Measurements from ENCODE around the gene KLF11.
"Not testable (repeated sequence)": the region's sequence is repeated elsewhere in the genome, so short reads cannot be mapped to it uniquely, and the experiment has no call there.

KLF11 gene

DNA sequence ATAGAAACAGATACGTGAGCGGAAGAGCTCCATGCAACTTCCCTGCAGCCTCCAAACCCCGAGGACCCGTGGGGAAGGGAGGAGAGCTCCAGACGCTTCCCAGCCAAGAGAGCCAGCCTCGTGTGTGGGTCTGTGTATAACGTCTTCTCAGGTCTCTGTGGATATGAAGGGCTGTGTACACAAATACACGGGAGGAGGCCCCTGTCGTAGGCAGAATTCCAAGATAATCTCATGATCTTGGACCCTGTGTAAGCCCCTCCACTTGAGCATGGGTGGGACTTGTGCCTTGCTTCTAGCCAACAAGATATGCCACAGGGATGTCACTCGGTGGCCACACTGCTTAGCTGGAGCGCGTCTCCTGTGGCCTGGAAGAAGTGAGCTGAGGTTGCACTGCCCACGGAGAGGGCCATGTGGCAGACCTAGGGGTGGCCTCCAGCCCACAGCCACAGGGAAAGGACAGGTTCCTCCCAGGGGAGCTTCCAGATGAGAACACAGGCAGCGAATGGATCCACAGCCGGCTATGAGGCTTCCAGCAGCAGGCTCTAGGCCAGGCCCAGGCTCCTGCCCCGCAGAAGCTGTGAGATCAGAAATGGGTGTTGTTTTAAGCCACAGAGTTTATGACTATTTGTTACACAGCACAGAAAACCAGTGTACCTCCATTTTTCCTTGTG lies 15.6 kb upstream of the KLF11 start:
- no peak for DNase-seq

GRCh38 chr2:10028407-10028987 lies 14.9 kb upstream of the KLF11 start:
- no peak for DNase-seq

DNA sequence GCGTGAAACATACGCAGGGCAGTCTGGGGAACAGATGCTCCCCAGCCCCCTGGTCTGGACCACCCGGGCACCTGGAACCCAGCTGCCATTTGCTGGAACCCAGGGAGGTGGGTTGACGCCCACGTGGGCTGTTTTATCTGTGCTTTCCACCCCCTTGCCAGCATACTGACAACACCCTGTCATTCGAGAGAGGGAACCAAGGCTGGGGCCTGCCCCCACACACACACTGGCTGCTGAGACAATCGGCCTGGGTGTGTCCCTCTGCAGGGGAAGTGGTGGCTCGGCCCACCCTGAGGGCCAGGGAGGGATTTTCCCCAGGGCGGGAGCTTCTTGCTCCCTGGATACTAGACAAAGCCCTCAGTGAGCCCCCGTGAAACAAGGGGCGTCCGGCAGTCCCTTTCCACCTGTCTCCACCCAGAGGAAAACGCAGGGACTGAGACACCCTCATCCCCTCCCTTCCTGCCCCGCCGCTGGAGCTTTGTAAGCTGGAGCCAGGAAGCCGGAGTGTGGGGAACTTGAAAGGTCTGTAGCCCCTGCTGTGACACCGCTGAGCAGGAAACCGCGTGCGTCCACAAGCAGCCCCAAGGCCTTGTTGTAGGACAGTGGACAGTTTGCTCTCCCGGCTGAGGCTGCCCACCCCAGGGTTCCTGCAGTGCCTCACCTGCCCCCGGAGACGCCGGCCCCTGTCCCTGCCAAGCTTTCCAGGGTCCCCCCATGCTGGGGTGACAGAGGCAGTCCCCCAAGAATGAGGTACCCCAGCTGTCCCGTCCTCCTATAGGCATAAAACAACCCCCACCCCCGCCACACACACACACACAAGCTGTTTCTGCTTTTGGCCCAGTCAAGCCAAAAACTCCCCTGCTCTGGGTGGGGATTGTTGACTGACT lies 14.1 kb upstream of the KLF11 start:
- peak; percentile 45 to 50 for DNase-seq

DNA sequence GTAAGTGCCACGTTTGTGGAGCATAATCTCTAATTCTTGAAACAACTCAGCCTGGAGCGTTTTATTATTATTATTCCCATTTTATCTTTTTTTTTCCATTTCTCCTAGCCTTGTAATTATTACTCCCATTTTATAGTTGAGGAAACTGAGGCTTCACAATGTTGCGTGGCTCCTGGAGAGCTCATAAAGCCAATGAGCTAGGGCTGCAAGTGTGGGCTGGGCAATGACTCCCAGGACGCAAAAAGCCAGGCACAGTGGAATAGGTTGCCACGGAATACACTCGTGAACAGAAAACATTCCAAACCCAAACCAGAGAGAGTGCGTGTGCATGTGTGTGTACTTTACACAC lies 13.5 kb upstream of the KLF11 start:
- no peak for DNase-seq

DNA sequence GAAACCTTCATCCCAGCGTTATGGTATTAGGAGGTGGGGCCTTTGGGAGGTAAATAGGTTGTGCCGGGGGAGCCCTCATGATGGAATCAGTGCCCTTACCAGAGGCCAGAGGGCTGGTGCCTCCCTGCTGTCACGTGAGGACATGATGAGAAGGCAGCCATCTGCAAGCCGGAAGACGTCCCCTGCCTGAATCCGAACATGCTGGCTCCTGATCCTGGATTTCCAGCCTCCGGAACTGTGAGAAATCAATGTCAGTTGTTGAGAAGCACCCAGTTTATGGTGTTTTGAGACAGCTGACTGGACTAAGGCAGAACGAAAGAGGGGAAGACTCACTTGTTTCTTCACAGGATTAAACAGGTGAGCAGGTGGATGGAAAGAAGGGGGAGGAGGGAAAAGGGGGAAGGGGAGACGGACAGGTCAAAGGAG lies 13.0 kb upstream of the KLF11 start:
- DNase-seq: no peak

- DNase-seq: not testable (repeated sequence)
Measured at GRCh38 chr2:10030798-10031197, 12.6 kb upstream of the KLF11 start.

GRCh38 chr2:10031886-10032745 lies 11.2 kb upstream of the KLF11 start:
- no peak for DNase-seq

DNA sequence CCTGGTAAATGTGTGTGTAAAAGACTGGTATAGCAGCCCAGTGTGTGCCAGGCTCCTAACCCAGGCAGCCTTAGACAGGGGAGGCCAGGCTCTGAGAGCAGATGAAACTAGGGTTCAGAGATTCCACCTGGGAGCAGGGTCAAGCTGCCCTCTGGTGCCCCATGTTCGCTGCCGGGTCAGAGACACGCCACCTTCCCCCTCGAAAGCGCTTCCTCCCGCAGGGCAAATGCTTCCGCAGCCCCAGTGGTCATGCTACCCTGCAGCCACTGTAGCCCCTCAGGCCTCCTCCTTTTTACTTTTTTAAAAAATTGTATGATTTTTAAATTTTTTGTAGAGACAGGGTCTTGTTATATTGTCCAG lies 10.6 kb upstream of the KLF11 start:
- no peak for DNase-seq

- DNase-seq: no peak
Measured at GRCh38 chr2:10033251-10034006, 9.9 kb upstream of the KLF11 start.

GRCh38 chr2:10034333-10035052 lies 8.9 kb upstream of the KLF11 start:
- no peak for DNase-seq

DNA sequence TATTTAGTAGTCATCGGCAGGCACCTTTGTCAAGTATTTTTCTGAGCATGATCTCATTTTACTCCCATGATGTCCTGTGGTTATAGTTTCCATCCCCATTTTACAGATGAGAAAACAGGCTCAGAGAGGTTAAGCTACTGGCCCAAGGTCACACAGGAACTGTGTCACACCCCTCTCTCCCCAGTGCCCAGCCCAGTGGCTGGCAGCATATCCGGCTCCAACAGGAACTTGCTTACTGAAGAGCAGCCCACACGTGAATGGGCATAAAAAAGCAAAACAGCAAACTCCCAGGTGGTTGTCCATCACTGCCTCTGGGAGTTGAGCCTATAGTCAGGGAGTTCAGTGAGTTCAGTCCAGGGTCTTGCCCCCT lies 8.3 kb upstream of the KLF11 start:
- no peak for DNase-seq

GRCh38 chr2:10035633-10036032 lies 7.7 kb upstream of the KLF11 start:
- DNase-seq: no peak

DNA sequence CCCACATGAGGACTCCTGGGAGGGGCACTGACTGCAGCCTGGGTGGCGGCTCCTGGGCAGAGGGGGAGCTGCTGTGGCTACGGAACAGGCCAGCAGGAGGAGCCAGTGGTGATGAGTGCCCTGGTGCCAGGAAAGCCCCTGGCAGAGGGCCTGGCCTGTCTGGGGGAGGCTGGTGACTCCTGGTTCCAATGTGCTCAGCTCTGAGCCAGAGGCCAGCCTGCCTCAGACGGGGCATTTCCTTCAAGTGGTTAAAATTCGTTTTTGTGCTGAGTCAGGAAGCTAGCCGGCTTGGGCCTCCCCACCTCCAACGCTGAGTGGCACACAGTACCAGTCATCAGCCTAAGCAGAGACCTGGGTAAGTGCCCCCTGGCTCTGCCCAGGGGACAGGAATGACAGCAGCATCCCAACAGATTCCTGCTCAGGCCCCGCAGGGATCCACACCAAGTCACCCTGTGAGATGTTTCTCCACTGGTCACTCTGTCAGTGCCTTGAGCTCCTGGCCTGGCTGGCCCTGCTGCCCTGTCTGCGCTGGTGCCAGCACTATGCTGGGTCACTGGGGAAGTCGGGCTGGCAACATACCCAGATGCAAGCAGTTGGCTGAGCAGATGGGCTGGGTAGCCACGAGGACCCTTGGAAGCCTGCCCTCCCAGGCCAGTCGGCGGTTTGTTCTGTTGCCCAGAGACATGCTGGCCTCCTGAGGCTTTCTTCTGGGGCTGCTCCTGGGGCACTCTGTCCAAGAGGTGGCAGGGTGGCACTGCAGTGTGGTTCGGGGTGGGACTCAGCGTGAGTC lies 7.1 kb upstream of the KLF11 start:
- peak; percentile 33 to 40 for DNase-seq

DNA sequence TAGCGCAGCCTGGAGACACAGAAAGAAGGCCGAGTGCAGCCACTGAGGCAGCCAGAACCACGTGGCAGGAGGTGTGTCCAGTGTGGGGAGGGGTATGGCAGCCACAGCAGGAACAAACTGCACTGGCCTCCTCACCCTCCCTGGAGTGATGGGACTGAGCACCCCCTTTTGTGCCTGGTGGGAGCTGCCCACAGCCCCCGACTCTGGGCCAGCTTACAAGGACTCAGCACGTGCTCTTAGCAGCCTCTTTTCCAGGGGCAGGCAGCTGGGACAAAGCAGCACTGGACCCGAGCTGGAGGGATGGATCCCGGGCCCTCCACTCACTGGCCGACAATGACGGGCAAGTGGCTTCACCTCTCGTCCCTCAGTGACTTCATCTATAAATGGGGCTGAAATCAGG lies 5.2 kb upstream of the KLF11 start:
- DNase-seq: no peak

DNA sequence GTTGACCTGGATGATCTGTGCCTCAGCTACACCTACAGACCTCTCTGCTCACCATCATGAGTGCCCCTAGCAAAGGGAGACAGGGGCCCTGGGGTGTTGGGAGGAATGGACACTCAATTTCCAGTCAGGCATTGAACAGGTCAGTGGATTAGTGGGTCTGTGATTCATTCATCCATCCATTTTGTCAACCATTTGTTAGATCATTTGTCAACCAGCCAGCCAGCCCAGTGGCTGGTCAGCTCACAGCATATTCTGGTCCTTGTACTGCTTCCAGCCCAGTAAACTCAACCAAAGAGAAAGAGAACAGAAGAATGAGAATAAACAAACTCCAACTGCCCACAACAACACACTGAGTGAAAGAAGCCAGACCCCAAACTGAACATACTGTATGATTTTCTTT lies 4.6 kb upstream of the KLF11 start:
- DNase-seq: no peak

DNA sequence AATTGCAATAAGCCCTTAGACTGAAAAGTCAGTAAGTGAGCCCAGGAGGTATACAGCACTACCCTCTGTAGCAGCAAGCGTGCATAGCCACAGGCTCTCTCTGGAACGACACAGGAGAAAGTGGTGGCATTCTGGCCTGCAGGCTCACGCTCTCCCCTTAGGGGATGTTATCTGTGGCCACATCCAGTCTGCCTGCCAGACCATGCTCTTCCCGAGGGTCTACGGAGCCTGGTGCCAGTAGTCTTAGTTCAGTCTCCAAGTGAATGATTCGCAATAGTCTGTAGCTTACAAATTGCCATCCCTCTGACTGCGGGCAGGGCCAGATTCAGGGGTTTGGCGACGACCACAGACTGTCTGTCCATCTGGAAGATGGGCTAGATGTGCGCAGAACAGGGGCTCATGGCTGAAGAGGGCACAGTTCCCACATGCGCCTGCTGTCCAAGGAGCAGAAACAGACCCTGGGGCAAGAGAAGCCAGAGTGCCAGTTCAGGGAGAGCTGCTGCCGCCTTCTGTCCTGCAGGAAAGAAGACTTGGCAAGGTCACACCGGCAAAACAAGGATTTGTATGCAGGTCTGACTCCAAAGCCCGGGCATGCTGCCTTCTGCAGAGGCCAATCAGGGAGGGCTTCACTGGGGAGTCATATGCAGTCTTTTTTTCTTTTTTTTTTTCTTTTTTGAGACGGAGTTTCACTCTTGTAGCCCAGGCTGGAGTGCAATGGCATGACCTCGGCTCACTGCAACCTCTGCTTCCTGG lies 3.5 kb upstream of the KLF11 start:
- no peak for DNase-seq

GRCh38 chr2:10041711-10042110 lies 1.6 kb upstream of the KLF11 start:
- no peak for DNase-seq

GRCh38 chr2:10042301-10043161 lies 819 bp upstream of the KLF11 start:
- peak; percentile 34 to 44 for DNase-seq
